Measurements from ENCODE around the gene CEP290.

Gene CEP290

GRCh38 chr12:88113871-88114270, 28.0 kb downstream of the CEP290 start:
- no peak overlapping the region for H2AK5ac ChIP-seq (ENCODE audit: low read depth, low read length)
- H2BK5ac ChIP-seq (ENCODE audit: low read length): no peak overlapping the region
- H3K4me3 ChIP-seq (ENCODE audit: low read length in 2 of 2): no peak overlapping the region
- no peak overlapping the region for H2BK12ac ChIP-seq (ENCODE audit: low read length)
- no peaks in the 10 kb centered on the region for H3K4me1 ChIP-seq (ENCODE audit: control insufficient read depth in 2 of 2, insufficient read depth in 1 of 2, low read depth in 1 of 2, low read length in 2 of 2)
- H3K4ac ChIP-seq (ENCODE audit: low read length): no peak overlapping the region
- H3K36me3 ChIP-seq (replicated peaks in 1 of 2; ENCODE audit: control insufficient read depth in 2 of 2, insufficient read depth in 2 of 2, low read length in 2 of 2): peaks cover 0 to 92% of the 10 kb centered on the region in 2 donors
- no peak overlapping the region for H3K14ac ChIP-seq (ENCODE audit: low read length)
- no peaks in the 10 kb centered on the region for H3K27me3 ChIP-seq (ENCODE audit: control insufficient read depth in 3 of 3, insufficient read depth in 3 of 3, low read depth in 1 of 3, low read length in 3 of 3)
- no peak overlapping the region for H3K23ac ChIP-seq (ENCODE audit: low read depth, low read length, poor library complexity)
- H3K27ac ChIP-seq (replicated peaks; ENCODE audit: low read length): no peak overlapping the region
- no peak overlapping the region for H2BK120ac ChIP-seq (ENCODE audit: low read depth, low read length)
- H2BK15ac ChIP-seq (ENCODE audit: low read length): no peak overlapping the region
- H3K9ac ChIP-seq (ENCODE audit: low read depth, low read length, poor library complexity): no peak overlapping the region
- no peaks in the 10 kb centered on the region for H3K79me1 ChIP-seq (ENCODE audit: low read depth, low read length)
- no peak overlapping the region for H3K4me2 ChIP-seq (ENCODE audit: insufficient read depth, low read length, poor library complexity, severe bottlenecking)
- WGBS, 2 donors (ENCODE audit: extremely low coverage in 2 of 2, insufficient read length in 2 of 2, insufficient replicate concordance in 1 of 2): no CpG with 5 or more reads among the region's 3 CpGs
- H4K91ac ChIP-seq (ENCODE audit: low read depth, low read length, poor library complexity): no peak overlapping the region
- no peak overlapping the region for H4K8ac ChIP-seq (ENCODE audit: low read depth, low read length)
- H3K18ac ChIP-seq (ENCODE audit: low read length): no peak overlapping the region
- H3K9me3 ChIP-seq (replicated peaks in 1 of 2; ENCODE audit: control insufficient read depth in 2 of 2, insufficient read depth in 1 of 2, low read depth in 1 of 2, low read length in 2 of 2): no peaks in the 10 kb centered on the region
- no peak for DNase-seq (ENCODE audit: low spot score)
- H2AFZ ChIP-seq (ENCODE audit: low read length): no peak overlapping the region

DNA sequence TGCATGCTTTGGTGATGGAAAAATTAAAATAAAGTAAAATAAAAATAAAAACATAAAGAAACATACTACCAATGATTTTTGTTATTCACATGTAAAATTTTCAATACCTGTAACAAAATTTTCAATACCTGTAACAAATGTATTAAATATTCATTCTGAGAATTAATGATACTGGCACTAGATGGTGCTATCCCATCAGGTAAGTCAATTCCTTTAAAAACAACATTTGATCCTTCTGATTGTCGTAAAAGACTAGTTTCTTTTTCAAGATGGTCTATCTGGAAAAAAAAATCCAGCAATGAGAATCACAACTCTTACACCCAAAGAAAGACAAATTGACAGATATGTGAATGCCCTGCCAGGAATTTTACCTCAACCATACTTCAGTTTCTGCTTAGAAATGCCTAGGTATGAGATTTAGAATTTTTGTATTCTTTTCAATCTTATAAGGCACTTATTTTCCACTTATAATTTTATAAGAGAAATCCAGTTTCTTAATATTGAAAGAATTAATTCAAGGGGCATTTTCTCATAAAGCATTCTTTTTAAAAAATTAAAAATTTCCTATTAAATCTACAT, 30.7 kb downstream of the CEP290 start:
- Histone ChIP-seq H3K23ac (ENCODE audit: low read depth, low read length, poor library complexity) (no peak overlapping the region), H2BK5ac (ENCODE audit: low read length) (no peak overlapping the region), H3K79me1 (ENCODE audit: low read depth, low read length) (no peaks in the 10 kb centered on the region), H3K4me1 (ENCODE audit: control insufficient read depth in 2 of 2, insufficient read depth in 1 of 2, low read depth in 1 of 2, low read length in 2 of 2) (no peaks in the 10 kb centered on the region), H4K8ac (ENCODE audit: low read depth, low read length) (no peak overlapping the region), H3K14ac (ENCODE audit: low read length) (no peak overlapping the region), H2BK15ac (ENCODE audit: low read length) (no peak overlapping the region), H4K91ac (ENCODE audit: low read depth, low read length, poor library complexity) (no peak overlapping the region), H3K9me3 (replicated peaks in 1 of 2; ENCODE audit: control insufficient read depth in 2 of 2, insufficient read depth in 1 of 2, low read depth in 1 of 2, low read length in 2 of 2) (no peaks in the 10 kb centered on the region), H2BK12ac (ENCODE audit: low read length) (no peak overlapping the region), H2AFZ (ENCODE audit: low read length) (no peak overlapping the region), H3K4me2 (ENCODE audit: insufficient read depth, low read length, poor library complexity, severe bottlenecking) (no peak overlapping the region), H2BK120ac (ENCODE audit: low read depth, low read length) (no peak overlapping the region), H2AK5ac (ENCODE audit: low read depth, low read length) (no peak overlapping the region), H3K4ac (ENCODE audit: low read length) (no peak overlapping the region), H3K18ac (ENCODE audit: low read length) (no peak overlapping the region), H3K27me3 (ENCODE audit: control insufficient read depth in 3 of 3, insufficient read depth in 3 of 3, low read depth in 1 of 3, low read length in 3 of 3) (no peaks in the 10 kb centered on the region), H3K36me3 (replicated peaks in 1 of 2; ENCODE audit: control insufficient read depth in 2 of 2, insufficient read depth in 2 of 2, low read length in 2 of 2) (peaks cover 0 to 89% of the 10 kb centered on the region in 2 donors), H3K27ac (replicated peaks; ENCODE audit: low read length) (no peak overlapping the region), H3K4me3 (ENCODE audit: low read length in 2 of 2) (no peak overlapping the region), H3K9ac (ENCODE audit: low read depth, low read length, poor library complexity) (no peak overlapping the region)
- WGBS, 2 donors (ENCODE audit: extremely low coverage in 2 of 2, insufficient read length in 2 of 2, insufficient replicate concordance in 1 of 2): no CpG with 5 or more reads among the region's 1 CpG
- peak; percentile 1 for DNase-seq (ENCODE audit: low spot score)

GRCh38 chr12:88108021-88108420, 33.9 kb downstream of the CEP290 start:
- Histone ChIP-seq H2AK5ac (ENCODE audit: low read depth, low read length) (no peak overlapping the region), H3K27ac (replicated peaks; ENCODE audit: low read length) (no peak overlapping the region), H3K14ac (ENCODE audit: low read length) (no peak overlapping the region), H3K4me2 (ENCODE audit: insufficient read depth, low read length, poor library complexity, severe bottlenecking) (no peak overlapping the region), H2BK5ac (ENCODE audit: low read length) (no peak overlapping the region), H3K18ac (ENCODE audit: low read length) (no peak overlapping the region), H3K9ac (ENCODE audit: low read depth, low read length, poor library complexity) (no peak overlapping the region), H3K4me1 (ENCODE audit: control insufficient read depth in 2 of 2, insufficient read depth in 1 of 2, low read depth in 1 of 2, low read length in 2 of 2) (no peaks in the 10 kb centered on the region), H3K36me3 (replicated peaks in 1 of 2; ENCODE audit: control insufficient read depth in 2 of 2, insufficient read depth in 2 of 2, low read length in 2 of 2) (peaks cover 0 to 87% of the 10 kb centered on the region in 2 donors), H2BK120ac (ENCODE audit: low read depth, low read length) (no peak overlapping the region), H2BK12ac (ENCODE audit: low read length) (no peak overlapping the region), H4K8ac (ENCODE audit: low read depth, low read length) (no peak overlapping the region), H3K9me3 (replicated peaks in 1 of 2; ENCODE audit: control insufficient read depth in 2 of 2, insufficient read depth in 1 of 2, low read depth in 1 of 2, low read length in 2 of 2) (no peaks in the 10 kb centered on the region), H3K4me3 (ENCODE audit: low read length in 2 of 2) (no peak overlapping the region), H3K4ac (ENCODE audit: low read length) (no peak overlapping the region), H3K27me3 (ENCODE audit: control insufficient read depth in 3 of 3, insufficient read depth in 3 of 3, low read depth in 1 of 3, low read length in 3 of 3) (no peaks in the 10 kb centered on the region), H3K79me1 (ENCODE audit: low read depth, low read length) (no peaks in the 10 kb centered on the region), H2BK15ac (ENCODE audit: low read length) (no peak overlapping the region), H3K23ac (ENCODE audit: low read depth, low read length, poor library complexity) (no peak overlapping the region), H2AFZ (ENCODE audit: low read length) (no peak overlapping the region), H4K91ac (ENCODE audit: low read depth, low read length, poor library complexity) (no peak overlapping the region)
- no peak for DNase-seq (ENCODE audit: low spot score)
- WGBS, 2 donors (ENCODE audit: extremely low coverage in 2 of 2, insufficient read length in 2 of 2, insufficient replicate concordance in 1 of 2): no CpG with 5 or more reads among the region's 2 CpGs

DNA sequence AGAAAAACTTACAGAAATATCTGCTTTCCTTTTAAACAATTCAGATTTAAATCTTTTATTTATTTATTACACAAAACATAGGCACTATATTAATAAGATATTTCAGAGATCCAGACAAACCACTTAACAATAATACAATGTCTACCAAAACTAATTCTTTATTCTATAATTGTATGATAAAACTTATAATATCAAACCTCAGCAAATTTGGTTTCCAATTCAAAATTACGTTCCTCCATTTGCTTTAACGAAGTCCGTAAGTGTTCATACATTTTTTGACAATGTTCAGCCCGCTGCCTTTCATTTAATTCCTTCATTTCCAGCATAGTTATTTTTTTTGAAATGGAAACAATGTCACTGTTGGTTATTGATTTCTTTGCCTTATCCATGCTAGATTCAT, 48.3 kb downstream of the CEP290 start:
- H2BK15ac ChIP-seq (ENCODE audit: low read length): no peak overlapping the region
- no peak overlapping the region for H3K23ac ChIP-seq (ENCODE audit: low read depth, low read length, poor library complexity)
- no peak overlapping the region for H3K4me3 ChIP-seq (ENCODE audit: low read length in 2 of 2)
- H3K4ac ChIP-seq (ENCODE audit: low read length): no peak overlapping the region
- H3K36me3 ChIP-seq (replicated peaks in 1 of 2; ENCODE audit: control insufficient read depth in 2 of 2, insufficient read depth in 2 of 2, low read length in 2 of 2): peaks cover 6 to 54% of the 10 kb centered on the region in 2 donors
- H3K4me1 ChIP-seq (ENCODE audit: control insufficient read depth in 2 of 2, insufficient read depth in 1 of 2, low read depth in 1 of 2, low read length in 2 of 2): no peaks in the 10 kb centered on the region
- no peak overlapping the region for H3K14ac ChIP-seq (ENCODE audit: low read length)
- no peak overlapping the region for H3K18ac ChIP-seq (ENCODE audit: low read length)
- no peak overlapping the region for H3K4me2 ChIP-seq (ENCODE audit: insufficient read depth, low read length, poor library complexity, severe bottlenecking)
- H3K9ac ChIP-seq (ENCODE audit: low read depth, low read length, poor library complexity): no peak overlapping the region
- no peak overlapping the region for H2AFZ ChIP-seq (ENCODE audit: low read length)
- H2BK12ac ChIP-seq (ENCODE audit: low read length): no peak overlapping the region
- no peak overlapping the region for H2BK120ac ChIP-seq (ENCODE audit: low read depth, low read length)
- H4K8ac ChIP-seq (ENCODE audit: low read depth, low read length): no peak overlapping the region
- H3K79me1 ChIP-seq (ENCODE audit: low read depth, low read length): no peaks in the 10 kb centered on the region
- WGBS, 2 donors (ENCODE audit: extremely low coverage in 2 of 2, insufficient read length in 2 of 2, insufficient replicate concordance in 1 of 2): no CpG with 5 or more reads among the region's 4 CpGs
- no peak for DNase-seq (ENCODE audit: low spot score)
- H2AK5ac ChIP-seq (ENCODE audit: low read depth, low read length): no peak overlapping the region
- H3K9me3 ChIP-seq (replicated peaks in 1 of 2; ENCODE audit: control insufficient read depth in 2 of 2, insufficient read depth in 1 of 2, low read depth in 1 of 2, low read length in 2 of 2): no peaks in the 10 kb centered on the region
- no peak overlapping the region for H3K27ac ChIP-seq (replicated peaks; ENCODE audit: low read length)
- no peak overlapping the region for H4K91ac ChIP-seq (ENCODE audit: low read depth, low read length, poor library complexity)
- H3K27me3 ChIP-seq (ENCODE audit: control insufficient read depth in 3 of 3, insufficient read depth in 3 of 3, low read depth in 1 of 3, low read length in 3 of 3): peaks cover 0 to 2% (median 0%) of the 10 kb centered on the region in 3 experiments
- no peak overlapping the region for H2BK5ac ChIP-seq (ENCODE audit: low read length)

Data from neuronal stem cell (in vitro differentiated cells).